DND-41 (cell line): ENCODE results near the gene RYR2.
"Not testable (repeated sequence)": the region's sequence is repeated elsewhere in the genome, so short reads cannot be mapped to it uniquely, and the experiment has no call there.

Source experiments
- ATAC-seq: fragments of 200-7000 bp; cut with Tn5 transposase; 3 replicates; pipeline ENCODE4 v1.9.1; 2021; ENCODE audit warnings: low read depth; ENCODE audit not compliant: insufficient read depth
- DNase-seq: peaks from one replicate; pipeline ENCODE4 v3.0.0-alpha.2; 2020
- H2AFZ ChIP-seq: 2 replicates; pipeline ENCODE4 v1.6.0; 2012; ENCODE audit warnings: low read depth, low read length
- H3K27ac ChIP-seq: 2 replicates; pipeline ENCODE4 v1.5.1; 2012; ENCODE audit warnings: low read length, inconsistent platforms
- H3K27me3 ChIP-seq: fragments of 200-600 bp; sonication (generic); 2 replicates; pipeline ENCODE4 v1.6.0; 2012; ENCODE audit warnings: low read length, mild to moderate bottlenecking, inconsistent platforms; ENCODE audit not compliant: insufficient read depth, poor library complexity
- H3K36me3 ChIP-seq: 2 replicates; pipeline ENCODE4 v1.5.1; 2012; ENCODE audit warnings: low read length, inconsistent platforms; ENCODE audit not compliant: insufficient read depth
- H3K4me1 ChIP-seq: 2 replicates; pipeline ENCODE4 v1.5.1; 2012; ENCODE audit warnings: mild to moderate bottlenecking, low read length; ENCODE audit not compliant: insufficient read depth
- H3K4me2 ChIP-seq: 2 replicates; pipeline ENCODE4 v1.6.0; 2012; ENCODE audit warnings: mild to moderate bottlenecking, moderate library complexity, low read length, inconsistent platforms; ENCODE audit not compliant: insufficient read depth
- H3K4me3 ChIP-seq, 2 experiments: fragments of 200-600 bp in 1 of 2; shearing (Covaris generic) in 1 of 2; 2 replicates each; pipeline ENCODE4 v1.5.1; 2012 to 2016; ENCODE audit warnings: inconsistent platforms in 2 of 2, low read length in 2 of 2, mild to moderate bottlenecking in 2 of 2, low read depth in 1 of 2, moderate library complexity in 1 of 2
- H3K79me2 ChIP-seq: 2 replicates; pipeline ENCODE4 v1.6.0; 2012; ENCODE audit warnings: low read length, inconsistent platforms; ENCODE audit not compliant: insufficient read depth
- H3K9ac ChIP-seq: 2 replicates; pipeline ENCODE4 v1.6.0; 2012; ENCODE audit warnings: low read depth, mild to moderate bottlenecking, inconsistent platforms, low read length, moderate library complexity
- H3K9me3 ChIP-seq: 2 replicates; pipeline ENCODE4 v1.5.1; 2012; ENCODE audit warnings: low read length, moderate library complexity, mild to moderate bottlenecking, inconsistent platforms; ENCODE audit not compliant: insufficient read depth, severe bottlenecking
- H4K20me1 ChIP-seq: 2 replicates; pipeline ENCODE4 v1.6.0; 2012; ENCODE audit warnings: low read length; ENCODE audit not compliant: insufficient read depth
- CTCF ChIP-seq: IDR thresholded peaks from 2 replicates; pipeline ENCODE4 v1.5.1; 2012; ENCODE audit warnings: borderline replicate concordance, low read length, moderate library complexity, mild to moderate bottlenecking; ENCODE audit not compliant: poor library complexity, severe bottlenecking; ENCODE audit errors: extremely low read depth
- EZH2 ChIP-seq: IDR thresholded peaks from 3 replicates; pipeline ENCODE4 v1.6.1; 2012; ENCODE audit warnings: borderline replicate concordance, low read depth, mild to moderate bottlenecking, moderate library complexity, low read length, inconsistent platforms; ENCODE audit not compliant: severe bottlenecking

The RYR2 gene

GRCh38 chr1:237126180-237126579 is 84.2 kb downstream of the RYR2 start:
- no peak overlapping the region for H3K4me2 ChIP-seq
- H3K9ac ChIP-seq, result no peak overlapping the region
- no peaks in the 10 kb centered on the region for H3K27me3 ChIP-seq
- DNase-seq (no peak), ATAC-seq (no peak)
- no peak for TF ChIP-seq EZH2
- no peak for TF ChIP-seq CTCF
- H3K4me1 ChIP-seq, result no peaks in the 10 kb centered on the region
- no peak overlapping the region for H2AFZ ChIP-seq
- H3K4me3 ChIP-seq, result no peak overlapping the region
- no peaks in the 10 kb centered on the region for H3K36me3 ChIP-seq
- H3K27ac ChIP-seq, result no peak overlapping the region
- no peaks in the 10 kb centered on the region for H4K20me1 ChIP-seq
- H3K79me2 ChIP-seq, result no peaks in the 10 kb centered on the region
- H3K9me3 ChIP-seq, result peaks cover 10% of the 10 kb centered on the region

- ATAC-seq, result not testable (repeated sequence)
- peaks cover 13% of the 10 kb centered on the region for H3K9me3 ChIP-seq
Measured at GRCh38 chr1:237127301-237127700, 85.3 kb downstream of the RYR2 start.

GRCh38 chr1:237133921-237134320 is 91.9 kb downstream of the RYR2 start:
- no peaks in the 10 kb centered on the region for H3K27me3 ChIP-seq
- no peak overlapping the region for H2AFZ ChIP-seq
- peaks cover 9% of the 10 kb centered on the region for H3K9me3 ChIP-seq
- TF ChIP-seq CTCF, result no peak
- TF ChIP-seq EZH2, result no peak
- ATAC-seq, result no peak
- H3K9ac ChIP-seq, result no peak overlapping the region
- no peak overlapping the region for H3K4me3 ChIP-seq
- no peak for DNase-seq
- no peaks in the 10 kb centered on the region for H3K79me2 ChIP-seq
- no peaks in the 10 kb centered on the region for H3K4me1 ChIP-seq
- no peaks in the 10 kb centered on the region for H4K20me1 ChIP-seq
- no peaks in the 10 kb centered on the region for H3K36me3 ChIP-seq
- H3K27ac ChIP-seq, result no peak overlapping the region
- H3K4me2 ChIP-seq, result no peak overlapping the region

More at GRCh38 chr1:237127301-237127700, 85.3 kb downstream of the RYR2 start:
- H3K4me3 ChIP-seq, H3K27ac ChIP-seq, H3K36me3 ChIP-seq, H3K79me2 ChIP-seq, H3K9ac ChIP-seq, H3K27me3 ChIP-seq, H2AFZ ChIP-seq, DNase-seq, H4K20me1 ChIP-seq, H3K4me1 ChIP-seq, H3K4me2 ChIP-seq: not testable (repeated sequence)

GRCh38 chr1:237134929-237135328 is 92.9 kb downstream of the RYR2 start:
- TF ChIP-seq EZH2 (no peak), CTCF (no peak)
- H3K9ac ChIP-seq, result no peak overlapping the region
- no peaks in the 10 kb centered on the region for H4K20me1 ChIP-seq
- no peak overlapping the region for H2AFZ ChIP-seq
- no peaks in the 10 kb centered on the region for H3K4me1 ChIP-seq
- no peaks in the 10 kb centered on the region for H3K79me2 ChIP-seq
- ATAC-seq, result no peak
- H3K27me3 ChIP-seq, result no peaks in the 10 kb centered on the region
- H3K9me3 ChIP-seq, result peaks cover 7% of the 10 kb centered on the region
- H3K4me2 ChIP-seq, result no peak overlapping the region
- H3K27ac ChIP-seq, result no peak overlapping the region
- DNase-seq, result no peak
- no peak overlapping the region for H3K4me3 ChIP-seq
- H3K36me3 ChIP-seq, result no peaks in the 10 kb centered on the region
